ENCODE data around the gene LEFTY1.

- TF ChIP-seq EZH2 (IDR thresholded peaks at IDR 0.05; ENCODE audit: borderline replicate concordance, low read depth, low read length, severe bottlenecking) (no peak), CTCF (IDR thresholded peaks at IDR 0.05; ENCODE audit: borderline replicate concordance, extremely low read depth, low read length, poor library complexity, severe bottlenecking) (no peak)
These were observed 1.6 kb upstream of the LEFTY1 start for GRCh38 chr1:225890346-225891228.

Data from DND-41 (cell line).